ENCODE measurements around the gene PPIG. TPM values are rescaled to one million over a fixed set of nuclear protein-coding genes. Genes with fewer than 3 reads are reported as not detected.

PPIG gene
- total RNA-seq, 2 donors from 2014 or later = 59.5 to 72.7 TPM

- no peaks in the 10 kb centered on the region for H3K27me3 ChIP-seq (ENCODE audit: control insufficient read depth, insufficient read depth, low read length, poor library complexity, severe bottlenecking)
- peaks cover 6% of the 10 kb centered on the region for H3K4me1 Mint-ChIP-seq
- H3K4me3 ChIP-seq (ENCODE audit: low read length) = peak overlapping the region; percentile 95
- H3K9me3 ChIP-seq (ENCODE audit: control insufficient read depth, low read length) = no peaks in the 10 kb centered on the region
- H3K9ac ChIP-seq (ENCODE audit: extremely low read depth, low read length, poor library complexity, severe bottlenecking) = no peak overlapping the region
- H3K36me3 Mint-ChIP-seq (ENCODE audit: low read depth) = peaks cover 17% of the 10 kb centered on the region
- H3K4me3 Mint-ChIP-seq = no peak overlapping the region
- 95 to 100% methylated on average over 3 of the region's 3 CpGs for WGBS, 2 experiments (ENCODE audit: insufficient coverage in 1 of 2, insufficient read length in 1 of 2)
- H3K9me3 Mint-ChIP-seq = peaks cover 12% of the 10 kb centered on the region
- no peak for TF ChIP-seq CTCF (conservative IDR thresholded peaks at IDR 0.05)
- H3K27ac ChIP-seq (ENCODE audit: low read depth, low read length) = no peak overlapping the region
- H3K27ac Mint-ChIP-seq = no peak overlapping the region
- H3K36me3 ChIP-seq (ENCODE audit: control insufficient read depth, insufficient read depth, low read length) = peaks cover 9% of the 10 kb centered on the region
- H3K27me3 Mint-ChIP-seq (ENCODE audit: insufficient read depth) = peaks cover under 1% of the 10 kb centered on the region
- peaks cover 6% of the 10 kb centered on the region for H3K4me1 ChIP-seq (ENCODE audit: control insufficient read depth, insufficient read depth, low read length)
- DNase-seq = no peak
These were observed 12.6 kb upstream of the PPIG start for GRCh38 chr2:169571571-169571970.

DNA sequence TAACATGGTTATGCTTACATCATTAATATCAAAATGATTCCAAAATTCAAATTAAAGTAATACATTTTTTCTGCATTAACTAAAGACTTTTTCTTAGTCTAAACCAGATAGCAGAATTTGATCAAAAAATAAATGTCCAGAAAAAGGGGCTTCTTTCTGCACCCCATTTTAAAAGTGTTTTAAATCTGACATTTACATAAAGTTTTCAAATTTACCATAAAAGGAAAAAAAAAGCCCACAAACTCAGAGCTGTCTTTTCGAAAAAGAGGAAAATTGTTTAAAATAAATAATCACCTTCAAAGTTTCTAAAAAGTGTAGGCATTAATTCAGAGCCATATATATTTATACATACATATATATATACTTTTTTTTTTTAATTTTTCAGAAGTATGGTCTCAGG lies 12.0 kb upstream of the PPIG start:
- no peaks in the 10 kb centered on the region for H3K9me3 ChIP-seq (ENCODE audit: control insufficient read depth, low read length)
- H3K4me3 ChIP-seq (ENCODE audit: low read length) = peak overlapping the region; percentile 95
- WGBS, 2 experiments (ENCODE audit: insufficient coverage in 1 of 2, insufficient read length in 1 of 2) = no CpG with 5 or more reads among the region's 1 CpG

GRCh38 chr2:169572821-169573159 lies 11.4 kb upstream of the PPIG start:
- H3K36me3 Mint-ChIP-seq (ENCODE audit: low read depth) = peaks cover 15% of the 10 kb centered on the region
- Histone ChIP-seq H3K4me3 (ENCODE audit: low read length) (peak overlapping the region; percentile 95), H3K36me3 (ENCODE audit: control insufficient read depth, insufficient read depth, low read length) (peaks cover 9% of the 10 kb centered on the region), H3K9me3 (ENCODE audit: control insufficient read depth, low read length) (no peaks in the 10 kb centered on the region), H3K27ac (ENCODE audit: low read depth, low read length) (no peak overlapping the region), H3K4me1 (ENCODE audit: control insufficient read depth, insufficient read depth, low read length) (peaks cover 6% of the 10 kb centered on the region), H3K9ac (ENCODE audit: extremely low read depth, low read length, poor library complexity, severe bottlenecking) (peak overlapping the region; percentile 55), H3K27me3 (ENCODE audit: control insufficient read depth, insufficient read depth, low read length, poor library complexity, severe bottlenecking) (no peaks in the 10 kb centered on the region)
- peaks cover 5% of the 10 kb centered on the region for H3K27me3 Mint-ChIP-seq (ENCODE audit: insufficient read depth)
- no peak for DNase-seq
- no peak for TF ChIP-seq CTCF (conservative IDR thresholded peaks at IDR 0.05)
- H3K27ac Mint-ChIP-seq = peak overlapping the region; percentile 98
- peaks cover 12% of the 10 kb centered on the region for H3K9me3 Mint-ChIP-seq
- H3K4me1 Mint-ChIP-seq = peaks cover 6% of the 10 kb centered on the region
- WGBS, 2 experiments (ENCODE audit: insufficient coverage in 1 of 2, insufficient read length in 1 of 2) = 0% methylated on average over 2 of the region's 2 CpGs
- H3K4me3 Mint-ChIP-seq = peak overlapping the region; percentile 97

More for the DNA sequence above, 12.0 kb upstream of the PPIG start:
- peaks cover 12% of the 10 kb centered on the region for H3K9me3 Mint-ChIP-seq
- no peak for DNase-seq
- Histone ChIP-seq H3K27ac (ENCODE audit: low read depth, low read length) (no peak overlapping the region), H3K9ac (ENCODE audit: extremely low read depth, low read length, poor library complexity, severe bottlenecking) (peak overlapping the region; percentile 55), H3K4me1 (ENCODE audit: control insufficient read depth, insufficient read depth, low read length) (peaks cover 6% of the 10 kb centered on the region), H3K27me3 (ENCODE audit: control insufficient read depth, insufficient read depth, low read length, poor library complexity, severe bottlenecking) (no peaks in the 10 kb centered on the region), H3K36me3 (ENCODE audit: control insufficient read depth, insufficient read depth, low read length) (peaks cover 9% of the 10 kb centered on the region)
- peaks cover 16% of the 10 kb centered on the region for H3K36me3 Mint-ChIP-seq (ENCODE audit: low read depth)
- TF ChIP-seq CTCF (conservative IDR thresholded peaks at IDR 0.05) = no peak
- no peak overlapping the region for H3K4me3 Mint-ChIP-seq
- H3K4me1 Mint-ChIP-seq = peaks cover 6% of the 10 kb centered on the region
- H3K27me3 Mint-ChIP-seq (ENCODE audit: insufficient read depth) = peaks cover 3% of the 10 kb centered on the region
- H3K27ac Mint-ChIP-seq = no peak overlapping the region

Data from endodermal cell (in vitro differentiated cells).